Kasumi-1 (cell line): ENCODE results near the gene AK1.

Source experiments
- DNase-seq, 2 experiments: peaks; one replicate each; lab custom pipeline; 2025; lab: John Stamatoyannopoulos, UW

Gene AK1

GRCh38 chr9:127817881-127818434 is 59.5 kb downstream of the AK1 start:
- DNase-seq, result no peak

- no peak for DNase-seq
These were observed 60.7 kb downstream of the AK1 start for GRCh38 chr9:127816728-127817127.
